Fibroblast of lung (primary cell): ENCODE data around the gene DCAF15. TPM values are rescaled to one million over a fixed set of nuclear protein-coding genes. Genes with fewer than 3 reads are reported as not detected.

Experiments
- DNase-seq, 2 donors: peaks; one replicate each; pipeline versions ENCODE4 v3.0.0 to v3.0.0-alpha.2; 2010; ENCODE audit warnings: low read depth in 2 of 2
- H2AFZ ChIP-seq: 2 replicates; pipeline ENCODE4 v1.5.1; 2012; ENCODE audit warnings: low read length, control low read depth, inconsistent platforms
- H3K27ac ChIP-seq: 2 replicates; pipeline ENCODE4 v1.5.1; 2011; ENCODE audit warnings: low read length, control low read depth; ENCODE audit not compliant: insufficient read depth
- H3K27me3 ChIP-seq: 2 replicates; pipeline ENCODE4 v1.5.1; 2011; ENCODE audit warnings: mild to moderate bottlenecking, low read length; ENCODE audit not compliant: control insufficient read depth, insufficient read depth
- H3K36me3 ChIP-seq: 2 replicates; pipeline ENCODE4 v1.5.1; 2011; ENCODE audit warnings: low read length; ENCODE audit not compliant: control insufficient read depth, insufficient read depth
- H3K4me1 ChIP-seq: 2 replicates; pipeline ENCODE4 v1.5.1; 2011; ENCODE audit warnings: low read length; ENCODE audit not compliant: control insufficient read depth, insufficient read depth; ENCODE audit errors: extremely low read depth
- H3K4me2 ChIP-seq: 2 replicates; pipeline ENCODE4 v1.5.1; 2011; ENCODE audit warnings: low read length, control low read depth; ENCODE audit not compliant: insufficient read depth; ENCODE audit errors: extremely low read depth
- H3K4me3 ChIP-seq, 4 experiments: fragments of 200-600 bp in 1 of 4; sonication (generic) in 1 of 4; replicated peaks in 1 of 4; 2 replicates each; pipeline ENCODE4 v1.5.1; 2011 to 2016; ENCODE audit warnings: low read length in 4 of 4, low read depth in 3 of 4, mild to moderate bottlenecking in 3 of 4, control low read depth in 2 of 4, inconsistent platforms in 1 of 4, mixed read lengths in 1 of 4; ENCODE audit not compliant: insufficient read depth in 1 of 4; ENCODE audit errors: control extremely low read depth in 1 of 4
- H3K79me2 ChIP-seq: 2 replicates; pipeline ENCODE4 v1.5.1; 2012; ENCODE audit warnings: mild to moderate bottlenecking, low read length, inconsistent platforms; ENCODE audit not compliant: control insufficient read depth, insufficient read depth
- H3K9ac ChIP-seq: 2 replicates; pipeline ENCODE4 v1.5.1; 2011; ENCODE audit warnings: mild to moderate bottlenecking, low read length, control low read depth; ENCODE audit not compliant: insufficient read depth
- H3K9me3 ChIP-seq: 2 replicates; pipeline ENCODE4 v1.5.1; 2012; ENCODE audit warnings: low read depth, low read length; ENCODE audit not compliant: control insufficient read depth, insufficient read depth
- H4K20me1 ChIP-seq: 2 replicates; pipeline ENCODE4 v1.5.1; 2011; ENCODE audit warnings: low read length; ENCODE audit not compliant: control insufficient read depth, insufficient read depth; ENCODE audit errors: extremely low read depth
- CTCF ChIP-seq, 2 donors: IDR thresholded peaks in 1 of 2; conservative IDR thresholded peaks in 1 of 2; 1 replicate in 1 of 2; 2 replicates in 1 of 2; pipeline ENCODE4 v1.5.1; 2011 to 2012; ENCODE audit warnings: low read length in 2 of 2, control low read depth in 1 of 2, inconsistent platforms in 1 of 2, low read depth in 1 of 2, mild to moderate bottlenecking in 1 of 2
- EZH2 ChIP-seq: IDR thresholded peaks from 2 replicates; pipeline ENCODE4 v1.5.1; 2012; ENCODE audit warnings: low read length, control low read depth, mild to moderate bottlenecking; ENCODE audit errors: missing control alignments
- polyA plus RNA-seq, 2 donors: library from polyadenylated mRNA; depleted of rRNA in 1 of 2; stranded (reverse) in 1 of 2; unstranded in 1 of 2; fragments of >200 nt; gene quantifications; 2 replicates each; pipeline ENCODE4 v1.2.1, GENCODE V29; 2011 to 2012; ENCODE audit warnings: missing spikeins in 1 of 2
- total RNA-seq: library from RNA; depleted of rRNA; stranded (reverse); fragments of >200 nt; gene quantifications from 2 replicates; pipeline ENCODE4 v1.2.1, GENCODE V29; 2014

The DCAF15 gene
- total and polyA plus RNA-seq, 2 donors (not counting 1 experiment from before 2014, with no cell fraction given), result 6.3 to 9.5 TPM

GRCh38 chr19:13914777-13915176 is 37.5 kb upstream of the DCAF15 start:
- Histone ChIP-seq H3K36me3 (peaks cover 11% of the 10 kb centered on the region), H2AFZ (no peak overlapping the region), H3K4me3 (no peak overlapping the region), H3K4me2 (no peak overlapping the region), H3K27ac (no peak overlapping the region), H3K27me3 (no peaks in the 10 kb centered on the region), H3K9me3 (no peaks in the 10 kb centered on the region), H3K4me1 (no peaks in the 10 kb centered on the region), H3K9ac (no peak overlapping the region), H4K20me1 (no peaks in the 10 kb centered on the region), H3K79me2 (no peaks in the 10 kb centered on the region)
- DNase-seq, result no peak
- TF ChIP-seq CTCF (conservative IDR thresholded peaks at IDR 0.05 in 1 of 2, IDR thresholded peaks at IDR 0.05 in 1 of 2; ENCODE audit: low read depth in 1 of 2, low read length in 2 of 2) (no peak), EZH2 (no peak)

GRCh38 chr19:13917888-13918406 is 34.4 kb upstream of the DCAF15 start:
- no peak for DNase-seq
- Histone ChIP-seq H3K27me3 (no peaks in the 10 kb centered on the region), H4K20me1 (no peaks in the 10 kb centered on the region), H3K79me2 (no peaks in the 10 kb centered on the region), H3K4me3 (no peak overlapping the region), H3K4me2 (no peak overlapping the region), H3K9me3 (no peaks in the 10 kb centered on the region), H3K4me1 (no peaks in the 10 kb centered on the region), H3K36me3 (peaks cover 14% of the 10 kb centered on the region), H2AFZ (no peak overlapping the region), H3K9ac (no peak overlapping the region), H3K27ac (no peak overlapping the region)
- TF ChIP-seq EZH2, result no peak
- TF ChIP-seq CTCF (conservative IDR thresholded peaks at IDR 0.05 in 1 of 2, IDR thresholded peaks at IDR 0.05 in 1 of 2; ENCODE audit: low read depth in 1 of 2, low read length in 2 of 2), result no peak

DNA sequence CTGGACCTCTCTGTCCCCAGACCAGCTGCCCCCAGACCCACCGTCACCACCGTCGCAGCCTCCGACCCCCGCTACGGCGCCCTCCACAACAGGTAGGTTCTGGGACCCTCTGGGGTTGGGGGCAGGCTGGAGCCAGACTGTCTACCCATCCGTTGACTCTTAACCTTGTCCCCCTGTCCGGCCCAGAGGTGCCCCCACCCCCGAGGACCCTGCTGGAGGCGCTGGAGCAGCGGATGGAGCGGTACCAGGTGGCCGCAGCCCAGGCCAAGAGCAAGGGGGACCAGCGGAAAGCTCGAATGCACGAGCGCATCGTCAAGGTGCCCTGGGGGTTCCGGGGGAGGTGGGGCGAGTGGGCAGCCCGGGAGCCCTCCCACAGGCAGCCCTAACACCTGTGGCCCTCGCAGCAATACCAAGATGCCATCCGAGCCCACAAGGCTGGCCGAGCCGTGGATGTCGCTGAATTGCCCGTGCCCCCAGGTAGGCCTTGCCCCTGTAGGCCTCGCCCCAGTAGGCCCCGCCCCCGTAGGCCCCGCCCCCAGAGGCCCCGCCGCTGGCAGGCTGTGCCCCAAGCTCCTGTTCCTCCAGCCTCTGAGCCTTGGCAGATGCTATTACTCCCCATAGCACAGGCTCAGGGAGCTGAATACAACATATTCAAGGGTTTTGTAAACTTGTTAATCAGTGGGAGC is 33.4 kb upstream of the DCAF15 start:
- H3K9ac ChIP-seq, result no peak overlapping the region
- no peak overlapping the region for H2AFZ ChIP-seq
- H3K27me3 ChIP-seq, result no peaks in the 10 kb centered on the region
- H3K27ac ChIP-seq, result no peak overlapping the region
- no peaks in the 10 kb centered on the region for H3K9me3 ChIP-seq
- no peak for TF ChIP-seq CTCF (conservative IDR thresholded peaks at IDR 0.05 in 1 of 2, IDR thresholded peaks at IDR 0.05 in 1 of 2; ENCODE audit: low read depth in 1 of 2, low read length in 2 of 2)
- TF ChIP-seq EZH2, result no peak
- H3K36me3 ChIP-seq, result peaks cover 18% of the 10 kb centered on the region
- no peak overlapping the region for H3K4me2 ChIP-seq
- no peak overlapping the region for H3K4me3 ChIP-seq
- DNase-seq, result no peak
- H3K79me2 ChIP-seq, result no peaks in the 10 kb centered on the region
- H3K4me1 ChIP-seq, result no peaks in the 10 kb centered on the region
- H4K20me1 ChIP-seq, result no peaks in the 10 kb centered on the region
